A549 (cell line): ENCODE measurements around the gene MANSC1.

Experiments used
- MAFK ChIP-seq: fragments of 450-650 bp; IDR thresholded peaks from 2 replicates; pipeline ENCODE4 v1.6.1; 2014; ENCODE audit not compliant: partially characterized antibody
- RAD21 ChIP-seq, 2 experiments: fragments of >200 bp in 1 of 2; sonication (Bioruptor Twin) in 1 of 2; formaldehyde crosslinking in 1 of 2; IDR thresholded peaks in 1 of 2; conservative IDR thresholded peaks in 1 of 2; 2 replicates in 1 of 2; 3 replicates in 1 of 2; pipeline ENCODE4 v1.6.1; 2012 to 2018; ENCODE audit warnings: inconsistent platforms in 1 of 2
- TF ChIP-seq, protein P1 (sequence below): fragments of >200 bp; sonication (Bioruptor Twin); formaldehyde crosslinking; IDR thresholded peaks from 3 replicates; pipeline ENCODE4 v1.5.1; 2016
- TF ChIP-seq, protein P2 (sequence below): fragments of 150-350 bp; IDR thresholded peaks from 2 replicates; pipeline ENCODE4 v1.6.1; 2014; ENCODE audit warnings: low read depth, mild to moderate bottlenecking, low read length

DNA sequence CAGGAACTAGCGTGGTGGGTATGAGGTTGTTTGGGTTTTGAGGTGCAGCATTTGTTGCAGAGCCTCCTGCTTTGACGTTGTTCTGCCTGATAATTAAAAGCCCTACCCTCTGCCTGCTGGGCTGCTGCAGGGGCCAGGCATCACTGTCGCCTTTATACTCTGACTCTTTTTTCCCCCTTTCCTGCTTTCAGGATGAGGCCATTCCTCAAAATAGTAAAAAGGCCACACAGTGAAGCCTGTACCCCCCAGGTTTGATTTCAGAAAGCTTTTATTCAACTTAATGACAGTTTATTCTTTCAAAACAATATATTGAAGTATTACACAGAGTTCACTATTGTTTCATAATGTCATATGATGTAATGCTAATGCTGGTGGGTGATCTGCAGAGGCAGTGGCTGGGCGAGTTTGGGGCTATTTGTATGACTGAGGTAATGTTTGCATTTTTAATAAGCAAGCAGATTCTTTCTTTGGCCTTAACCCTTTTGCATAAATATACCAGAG lies 15.9 kb upstream of the MANSC1 start:
- TF ChIP-seq, protein P1, sequence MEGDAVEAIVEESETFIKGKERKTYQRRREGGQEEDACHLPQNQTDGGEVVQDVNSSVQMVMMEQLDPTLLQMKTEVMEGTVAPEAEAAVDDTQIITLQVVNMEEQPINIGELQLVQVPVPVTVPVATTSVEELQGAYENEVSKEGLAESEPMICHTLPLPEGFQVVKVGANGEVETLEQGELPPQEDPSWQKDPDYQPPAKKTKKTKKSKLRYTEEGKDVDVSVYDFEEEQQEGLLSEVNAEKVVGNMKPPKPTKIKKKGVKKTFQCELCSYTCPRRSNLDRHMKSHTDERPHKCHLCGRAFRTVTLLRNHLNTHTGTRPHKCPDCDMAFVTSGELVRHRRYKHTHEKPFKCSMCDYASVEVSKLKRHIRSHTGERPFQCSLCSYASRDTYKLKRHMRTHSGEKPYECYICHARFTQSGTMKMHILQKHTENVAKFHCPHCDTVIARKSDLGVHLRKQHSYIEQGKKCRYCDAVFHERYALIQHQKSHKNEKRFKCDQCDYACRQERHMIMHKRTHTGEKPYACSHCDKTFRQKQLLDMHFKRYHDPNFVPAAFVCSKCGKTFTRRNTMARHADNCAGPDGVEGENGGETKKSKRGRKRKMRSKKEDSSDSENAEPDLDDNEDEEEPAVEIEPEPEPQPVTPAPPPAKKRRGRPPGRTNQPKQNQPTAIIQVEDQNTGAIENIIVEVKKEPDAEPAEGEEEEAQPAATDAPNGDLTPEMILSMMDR, result no peak
- TF ChIP-seq MAFK, result no peak
- TF ChIP-seq, protein P2, sequence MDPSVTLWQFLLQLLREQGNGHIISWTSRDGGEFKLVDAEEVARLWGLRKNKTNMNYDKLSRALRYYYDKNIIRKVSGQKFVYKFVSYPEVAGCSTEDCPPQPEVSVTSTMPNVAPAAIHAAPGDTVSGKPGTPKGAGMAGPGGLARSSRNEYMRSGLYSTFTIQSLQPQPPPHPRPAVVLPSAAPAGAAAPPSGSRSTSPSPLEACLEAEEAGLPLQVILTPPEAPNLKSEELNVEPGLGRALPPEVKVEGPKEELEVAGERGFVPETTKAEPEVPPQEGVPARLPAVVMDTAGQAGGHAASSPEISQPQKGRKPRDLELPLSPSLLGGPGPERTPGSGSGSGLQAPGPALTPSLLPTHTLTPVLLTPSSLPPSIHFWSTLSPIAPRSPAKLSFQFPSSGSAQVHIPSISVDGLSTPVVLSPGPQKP, result no peak
- TF ChIP-seq RAD21 (conservative IDR thresholded peaks at IDR 0.05 in 1 of 2, IDR thresholded peaks at IDR 0.05 in 1 of 2), result no peak
